Measurements from ENCODE around the gene MMP28. TPM values are rescaled to one million over a fixed set of nuclear protein-coding genes. Genes with fewer than 3 reads are reported as not detected.

Gene MMP28
- total RNA-seq, 1 donor from 2014 or later: 8.6 TPM

GRCh38 chr17:35735036-35735805, 60.2 kb downstream of the MMP28 start:
- H3K27ac Mint-ChIP-seq (ENCODE audit: unreplicated experiment): no peak overlapping the region
- TF ChIP-seq CTCF (IDR thresholded peaks at IDR 0.05): no peak
- H3K27me3 Mint-ChIP-seq (ENCODE audit: low read depth): peaks cover 9% of the 10 kb centered on the region
- H3K4me1 Mint-ChIP-seq (ENCODE audit: low read depth): peaks cover 20% of the 10 kb centered on the region
- no peak for DNase-seq (ENCODE audit: low spot score)
- no peaks in the 10 kb centered on the region for H3K9me3 Mint-ChIP-seq (ENCODE audit: low read depth)
- H3K36me3 Mint-ChIP-seq (ENCODE audit: low read depth): peaks cover 2% of the 10 kb centered on the region
- no peak overlapping the region for H3K4me3 Mint-ChIP-seq (ENCODE audit: unreplicated experiment)

GRCh38 chr17:35734396-35734795, 61.0 kb downstream of the MMP28 start:
- Mint-ChIP-seq H3K4me1 (ENCODE audit: low read depth) (peaks cover 20% of the 10 kb centered on the region), H3K4me3 (ENCODE audit: unreplicated experiment) (no peak overlapping the region), H3K9me3 (ENCODE audit: low read depth) (no peaks in the 10 kb centered on the region), H3K36me3 (ENCODE audit: low read depth) (no peaks in the 10 kb centered on the region), H3K27me3 (ENCODE audit: low read depth) (peaks cover under 1% of the 10 kb centered on the region), H3K27ac (ENCODE audit: unreplicated experiment) (no peak overlapping the region)
- TF ChIP-seq CTCF (IDR thresholded peaks at IDR 0.05): no peak
- DNase-seq (ENCODE audit: low spot score): no peak

GRCh38 chr17:35733366-35733765, 62.1 kb downstream of the MMP28 start:
- Mint-ChIP-seq H3K9me3 (ENCODE audit: low read depth) (no peaks in the 10 kb centered on the region), H3K4me1 (ENCODE audit: low read depth) (peaks cover 20% of the 10 kb centered on the region)

GRCh38 chr17:35732806-35733136, 62.7 kb downstream of the MMP28 start:
- Mint-ChIP-seq H3K4me1 (ENCODE audit: low read depth) (peaks cover 24% of the 10 kb centered on the region), H3K9me3 (ENCODE audit: low read depth) (no peaks in the 10 kb centered on the region), H3K4me3 (ENCODE audit: unreplicated experiment) (peak overlapping the region; percentile 80), H3K36me3 (ENCODE audit: low read depth) (no peaks in the 10 kb centered on the region), H3K27ac (ENCODE audit: unreplicated experiment) (no peak overlapping the region), H3K27me3 (ENCODE audit: low read depth) (no peaks in the 10 kb centered on the region)
- TF ChIP-seq CTCF (IDR thresholded peaks at IDR 0.05): no peak
- DNase-seq (ENCODE audit: low spot score): no peak

More at GRCh38 chr17:35733366-35733765, 62.1 kb downstream of the MMP28 start:
- H3K27ac Mint-ChIP-seq (ENCODE audit: unreplicated experiment): no peak overlapping the region
- DNase-seq (ENCODE audit: low spot score): no peak
- H3K27me3 Mint-ChIP-seq (ENCODE audit: low read depth): no peaks in the 10 kb centered on the region
- no peak overlapping the region for H3K4me3 Mint-ChIP-seq (ENCODE audit: unreplicated experiment)
- no peak for TF ChIP-seq CTCF (IDR thresholded peaks at IDR 0.05)
- H3K36me3 Mint-ChIP-seq (ENCODE audit: low read depth): no peaks in the 10 kb centered on the region

GRCh38 chr17:35731917-35732805, 63.3 kb downstream of the MMP28 start:
- no peaks in the 10 kb centered on the region for H3K27me3 Mint-ChIP-seq (ENCODE audit: low read depth)
- no peak for DNase-seq (ENCODE audit: low spot score)
- H3K4me3 Mint-ChIP-seq (ENCODE audit: unreplicated experiment): peak overlapping the region; percentile 80
- H3K4me1 Mint-ChIP-seq (ENCODE audit: low read depth): peaks cover 30% of the 10 kb centered on the region
- H3K36me3 Mint-ChIP-seq (ENCODE audit: low read depth): no peaks in the 10 kb centered on the region
- no peak for TF ChIP-seq CTCF (IDR thresholded peaks at IDR 0.05)
- H3K9me3 Mint-ChIP-seq (ENCODE audit: low read depth): no peaks in the 10 kb centered on the region
- H3K27ac Mint-ChIP-seq (ENCODE audit: unreplicated experiment): no peak overlapping the region
